Epidermal melanocyte (primary cell): ENCODE measurements around the gene DUSP15.
"Not testable (repeated sequence)": the region's sequence is repeated elsewhere in the genome, so short reads cannot be mapped to it uniquely, and the experiment has no call there.

ENCODE experiments used
- DNase-seq: peaks from one replicate; pipeline ENCODE4 v3.0.0; 2011; ENCODE audit warnings: low spot score; ENCODE audit not compliant: insufficient read length

Gene DUSP15, protein sequence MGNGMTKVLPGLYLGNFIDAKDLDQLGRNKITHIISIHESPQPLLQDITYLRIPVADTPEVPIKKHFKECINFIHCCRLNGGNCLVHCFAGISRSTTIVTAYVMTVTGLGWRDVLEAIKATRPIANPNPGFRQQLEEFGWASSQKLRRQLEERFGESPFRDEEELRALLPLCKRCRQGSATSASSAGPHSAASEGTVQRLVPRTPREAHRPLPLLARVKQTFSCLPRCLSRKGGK

DNA sequence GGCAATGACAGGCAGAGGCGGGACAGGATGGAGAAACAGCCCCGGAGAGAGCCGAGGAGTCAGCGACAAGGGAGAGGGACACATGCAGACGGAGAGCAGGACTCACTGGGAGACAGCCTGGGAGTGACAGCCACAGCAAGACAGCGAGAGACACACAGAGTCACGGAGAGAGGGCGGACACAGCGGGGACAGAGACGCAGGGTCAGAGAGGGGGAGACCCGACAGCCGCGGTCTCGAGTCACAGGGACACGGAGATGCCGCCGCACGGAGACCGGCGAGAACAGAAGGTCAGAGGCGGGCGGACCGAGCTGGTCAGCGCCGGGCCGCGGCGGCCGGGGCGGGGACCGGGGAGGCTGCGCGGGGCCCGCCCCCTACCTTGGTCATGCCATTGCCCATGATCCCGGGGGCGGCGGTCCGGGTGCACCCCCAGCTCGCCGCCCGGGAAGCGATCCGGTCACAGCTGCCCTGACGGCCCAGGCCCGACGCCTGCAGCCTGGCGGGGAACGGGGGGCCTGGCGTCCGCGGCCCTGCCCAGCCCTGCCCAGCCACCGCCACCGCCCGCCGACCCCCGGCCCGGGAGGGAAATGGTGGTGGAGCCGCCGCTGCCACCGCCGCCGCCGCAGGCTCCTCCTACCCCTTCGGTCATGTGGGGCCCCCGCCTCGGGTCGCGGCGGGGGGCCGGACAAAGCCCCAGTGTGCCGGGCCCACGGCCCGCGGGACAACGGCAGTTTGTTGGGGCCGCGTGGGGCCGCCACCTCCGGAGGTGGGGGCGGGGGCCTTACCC lies at the start of gene DUSP15, which contains the start of gene TTLL9:
TSS of gene DUSP15 (minus strand) at position 586 of the 784 bp plus-strand sequence. CDS start at position 396, 190 bp downstream.
TSS of gene TTLL9 (plus strand) at position 693 of the 784 bp plus-strand sequence. CDS start 493 bp downstream, outside the sequence.
- DNase-seq: no peak

DNA sequence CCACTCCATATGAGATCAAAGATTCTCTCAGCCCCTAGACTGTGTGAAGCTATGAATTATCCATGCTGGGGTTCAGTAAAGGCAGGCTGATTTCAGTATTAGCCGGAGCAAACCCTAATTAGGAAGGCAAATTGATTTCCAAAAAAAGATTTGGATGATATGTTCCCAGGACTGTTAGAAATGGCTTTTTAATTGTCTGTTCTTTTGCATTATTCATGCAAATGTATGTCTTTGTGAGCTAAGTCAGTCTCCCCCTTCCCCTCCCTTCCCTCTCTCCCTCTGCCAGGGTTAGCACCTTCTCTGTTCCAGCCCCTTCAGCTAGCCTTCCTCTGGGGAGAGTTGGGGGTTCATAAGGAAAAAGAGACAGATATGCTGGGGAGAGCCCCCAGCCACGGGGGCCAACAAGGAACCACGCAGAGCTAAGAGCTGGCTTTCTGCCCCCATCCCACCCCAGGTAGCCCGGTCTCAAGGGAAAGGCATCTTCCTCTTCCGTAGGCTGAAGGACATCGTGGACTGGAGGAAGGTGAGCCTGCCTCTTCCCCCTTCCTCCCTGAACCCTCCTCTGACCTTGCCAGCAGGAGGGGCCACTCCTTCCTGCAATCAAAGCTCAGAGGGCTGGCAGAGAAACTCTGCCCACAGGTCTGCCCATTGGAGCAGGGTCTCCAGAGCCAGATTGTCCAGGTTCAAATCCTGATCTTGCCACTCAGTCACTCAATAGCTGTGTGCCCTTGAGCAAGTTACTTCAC lies 49.3 kb upstream of the DUSP15 start:
- no peak for DNase-seq

DNA sequence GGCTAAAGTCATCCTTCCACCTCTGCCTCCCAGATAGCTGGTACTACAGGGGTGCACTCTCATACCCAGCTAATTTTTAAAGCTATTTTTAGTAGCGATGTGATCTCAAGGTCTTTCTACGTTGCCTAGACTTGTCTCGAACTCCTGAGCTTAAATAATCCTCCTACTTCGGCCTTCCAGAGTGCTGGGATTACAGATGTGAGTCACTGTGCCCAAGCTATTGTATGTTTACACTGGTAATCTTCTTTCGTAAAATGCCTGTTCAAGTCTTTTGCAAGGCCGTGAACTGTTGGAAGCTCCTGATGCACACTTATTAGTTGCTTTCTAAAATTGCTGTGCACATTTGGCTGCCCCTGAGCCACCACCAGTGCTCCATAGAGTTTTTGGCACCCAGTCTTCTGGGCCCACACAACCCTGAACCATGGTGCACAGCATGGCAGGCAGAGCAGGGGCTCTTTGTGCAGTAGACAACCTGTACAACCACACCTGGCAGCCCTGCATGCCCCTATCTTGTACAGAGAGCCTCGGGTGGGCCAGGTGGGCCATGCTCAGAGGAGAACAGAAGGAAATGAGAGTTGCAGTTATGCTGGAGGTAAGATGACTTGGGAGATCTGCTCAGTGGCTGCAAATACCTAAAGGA lies 48.3 kb upstream of the DUSP15 start:
- no peak for DNase-seq

DNA sequence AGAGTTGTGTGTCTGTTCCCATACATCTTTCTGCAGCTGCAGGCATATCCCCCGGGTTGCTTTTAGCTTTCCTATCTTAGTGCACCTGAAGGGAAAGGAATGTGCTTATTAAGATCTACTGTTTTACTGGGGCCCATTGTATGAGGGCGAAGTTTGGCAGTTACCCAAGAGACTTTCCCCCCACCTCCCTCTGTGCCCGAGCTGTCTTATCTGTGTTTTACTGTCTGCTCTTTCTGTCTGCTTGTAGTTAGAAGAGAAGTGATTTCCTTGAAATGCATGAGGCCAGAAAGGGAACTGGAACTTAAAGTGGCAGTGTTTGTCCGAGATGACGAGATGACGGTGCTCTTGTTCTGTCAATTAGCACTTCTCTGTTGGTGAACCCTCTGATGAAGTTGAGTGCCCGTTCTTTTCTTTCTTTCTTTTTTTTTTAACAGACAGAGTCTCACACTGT lies 47.7 kb upstream of the DUSP15 start:
- DNase-seq: not testable (repeated sequence)

DNA sequence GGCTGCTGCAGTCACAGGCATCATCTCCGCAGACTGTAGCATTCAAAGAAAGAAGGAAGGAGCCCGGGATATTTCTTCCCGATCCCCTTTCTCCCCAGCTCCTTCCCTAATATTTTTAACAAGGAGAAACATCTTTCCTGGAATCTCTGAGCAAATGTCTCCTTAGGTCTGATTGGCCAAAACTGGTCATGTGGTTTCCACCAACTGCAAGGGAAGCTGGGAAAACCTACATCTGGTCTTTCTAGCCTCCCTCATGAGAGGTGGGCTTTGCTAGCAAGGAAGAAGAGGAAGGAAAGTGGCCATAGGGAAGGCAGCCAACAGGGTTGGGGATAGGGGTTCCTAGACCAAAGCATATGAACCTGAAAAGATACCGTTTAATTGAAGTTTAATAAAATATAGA lies 46.4 kb upstream of the DUSP15 start:
- DNase-seq: no peak

DNA sequence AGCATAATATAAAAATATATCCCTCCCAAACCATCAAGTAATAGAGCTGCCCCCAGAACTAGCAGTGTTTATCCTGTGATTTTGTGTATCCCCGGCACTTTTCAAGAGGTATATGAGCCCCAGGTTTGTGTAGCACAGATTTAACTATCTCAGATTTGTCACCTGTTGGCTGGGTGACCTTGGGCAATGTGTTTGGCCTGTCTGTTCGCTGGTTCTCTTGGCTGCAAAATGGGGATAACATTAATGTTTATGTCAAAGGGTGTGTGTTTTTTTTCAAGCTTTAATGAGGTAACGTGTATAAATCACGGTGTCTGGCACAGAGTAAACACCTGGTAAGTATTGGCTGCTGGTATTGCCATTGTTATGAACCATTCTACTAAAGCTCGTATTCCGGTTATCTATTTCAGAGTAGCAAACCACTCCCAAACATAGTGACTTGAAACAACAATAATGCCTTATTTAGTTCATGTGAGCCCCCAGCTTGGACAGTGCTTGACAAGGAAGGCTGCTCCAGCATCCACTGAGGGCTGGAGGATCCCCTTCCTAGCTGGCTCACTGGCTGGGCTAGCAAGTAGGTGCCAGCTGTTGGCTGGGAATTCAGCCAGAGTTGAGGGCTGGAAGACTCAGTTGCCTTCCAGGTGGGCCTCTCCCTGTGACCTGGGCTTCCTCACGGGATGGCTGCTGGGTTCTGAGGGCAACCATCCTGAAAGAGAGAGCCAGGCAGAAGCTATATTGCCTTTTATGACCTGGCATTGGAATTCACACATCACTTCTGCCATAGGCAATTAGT lies 45.4 kb upstream of the DUSP15 start:
- DNase-seq: no peak

DNA sequence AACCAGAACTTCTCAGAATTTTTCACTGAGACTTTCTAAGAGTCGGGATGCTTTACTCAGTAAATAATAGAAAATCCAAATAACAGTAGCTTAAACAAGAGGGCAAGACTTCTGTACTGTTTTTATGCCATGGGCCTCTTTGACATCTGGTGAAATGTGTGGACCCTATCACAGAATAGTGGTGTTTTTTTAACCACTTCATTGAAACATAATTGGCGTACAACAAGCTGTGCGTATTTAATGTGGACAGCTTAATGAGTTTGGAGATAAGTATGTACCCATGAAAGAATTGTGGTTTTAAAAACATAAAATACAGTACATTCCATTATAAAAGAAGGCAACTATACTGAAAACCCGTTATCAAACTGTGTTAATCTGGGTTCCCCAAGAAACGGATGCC lies 43.8 kb upstream of the DUSP15 start:
- DNase-seq: no peak

DNA sequence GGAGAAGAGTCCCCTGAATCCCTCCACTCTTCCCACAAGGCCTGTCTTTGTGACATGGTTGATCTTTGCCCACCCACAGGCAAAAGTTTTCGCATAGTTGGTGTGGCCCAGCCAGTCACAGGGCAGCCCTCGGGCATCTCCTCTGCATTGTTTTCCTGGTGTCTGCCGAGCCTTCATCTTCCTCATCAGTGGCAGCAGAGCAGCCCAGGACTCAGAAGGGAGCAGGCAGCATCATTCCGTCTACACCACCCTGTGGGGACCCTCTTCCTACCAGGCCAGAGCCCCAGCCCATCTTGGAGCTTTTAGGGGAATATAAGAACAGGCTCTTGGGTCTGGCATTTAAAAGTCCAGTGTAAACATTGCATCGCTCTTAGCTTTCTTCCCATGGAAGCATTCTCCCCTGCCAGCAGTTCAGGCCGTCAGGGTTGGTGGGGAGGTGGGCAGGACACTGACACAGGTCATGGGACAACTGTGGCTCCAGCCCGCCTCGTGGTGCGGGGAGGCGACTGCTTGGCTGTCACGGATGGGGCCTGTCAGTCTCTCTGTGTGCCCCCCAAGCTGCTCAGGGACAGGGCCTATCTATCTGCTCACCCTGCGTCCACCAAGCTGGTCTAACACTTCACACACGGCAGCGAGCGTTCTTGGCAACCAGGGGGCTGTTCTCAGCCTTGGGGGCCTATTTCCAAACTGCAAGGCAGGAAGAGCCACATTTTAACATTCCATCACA lies 43.3 kb upstream of the DUSP15 start:
- DNase-seq: no peak

DNA sequence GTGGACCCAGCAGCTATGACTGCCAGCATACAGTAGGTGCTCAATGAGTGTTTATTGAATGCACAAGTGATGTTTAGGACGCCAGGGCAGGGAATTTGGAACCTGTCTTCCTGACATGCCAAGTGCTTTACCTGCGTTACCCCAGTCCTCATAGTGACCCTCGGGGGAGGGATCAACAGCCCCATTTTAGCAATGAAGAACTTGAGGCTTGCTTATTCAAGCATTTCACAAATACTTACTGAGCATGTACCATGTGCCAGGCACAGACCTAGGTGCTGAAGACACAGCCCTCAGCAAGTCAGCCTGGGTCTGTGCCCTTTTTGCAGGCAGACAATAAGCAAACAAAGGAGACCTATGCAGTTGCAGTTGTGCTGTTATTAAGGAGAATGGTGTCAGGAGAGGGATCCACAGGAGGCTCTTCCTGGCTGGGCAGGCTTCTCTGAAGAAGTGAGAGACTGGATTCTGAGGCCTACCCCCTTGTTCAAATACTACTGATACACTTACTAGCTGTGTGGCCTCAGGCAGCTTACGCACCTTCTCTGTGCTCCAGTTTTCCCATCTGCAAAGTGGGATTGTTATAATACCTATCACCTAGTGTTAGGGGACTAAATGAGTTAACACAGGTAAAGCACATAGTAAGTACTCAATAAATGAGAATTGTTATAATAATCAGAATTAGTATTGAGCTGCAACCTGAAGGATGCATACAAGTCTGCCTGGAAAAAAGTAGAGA lies 39.9 kb upstream of the DUSP15 start:
- DNase-seq: no peak

DNA sequence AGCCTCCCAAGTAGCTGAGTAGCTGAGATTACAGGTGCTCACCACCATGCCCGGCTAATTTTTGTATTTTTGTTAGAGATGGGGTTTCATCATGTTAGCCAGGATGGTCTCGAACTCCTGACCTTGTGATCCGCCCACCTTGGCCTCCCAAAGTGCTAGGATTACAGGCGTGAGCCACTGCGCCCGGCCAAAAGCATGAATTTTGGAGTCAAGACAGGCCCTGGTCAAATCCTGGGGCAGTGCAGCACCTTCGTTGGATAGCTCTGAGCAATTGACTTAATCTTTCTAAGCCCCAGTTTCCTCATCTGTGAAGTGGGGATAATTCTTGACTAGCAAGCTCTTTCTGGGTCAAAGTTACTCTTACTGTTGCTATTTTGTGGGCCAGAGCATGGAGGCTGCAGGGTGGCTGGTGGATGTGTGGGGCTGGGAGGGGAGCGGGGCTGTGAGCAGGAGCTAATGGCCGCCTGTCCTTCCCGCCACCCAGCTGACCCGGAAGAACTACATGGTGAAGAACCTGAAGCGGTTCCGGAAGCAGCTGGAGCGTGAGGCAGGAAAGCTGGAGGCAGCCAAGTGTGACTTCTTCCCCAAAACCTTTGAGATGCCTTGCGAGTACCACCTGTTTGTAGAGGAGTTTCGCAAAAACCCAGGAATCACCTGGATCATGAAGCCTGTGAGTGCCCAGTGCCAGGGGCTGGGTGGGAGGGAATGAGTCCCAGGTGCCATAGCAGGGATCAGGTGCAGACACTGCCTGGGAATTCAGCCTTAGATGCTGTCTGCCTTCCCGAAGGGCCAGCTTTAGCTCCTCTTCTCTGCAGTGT lies 39.1 kb upstream of the DUSP15 start:
- DNase-seq: no peak

DNA sequence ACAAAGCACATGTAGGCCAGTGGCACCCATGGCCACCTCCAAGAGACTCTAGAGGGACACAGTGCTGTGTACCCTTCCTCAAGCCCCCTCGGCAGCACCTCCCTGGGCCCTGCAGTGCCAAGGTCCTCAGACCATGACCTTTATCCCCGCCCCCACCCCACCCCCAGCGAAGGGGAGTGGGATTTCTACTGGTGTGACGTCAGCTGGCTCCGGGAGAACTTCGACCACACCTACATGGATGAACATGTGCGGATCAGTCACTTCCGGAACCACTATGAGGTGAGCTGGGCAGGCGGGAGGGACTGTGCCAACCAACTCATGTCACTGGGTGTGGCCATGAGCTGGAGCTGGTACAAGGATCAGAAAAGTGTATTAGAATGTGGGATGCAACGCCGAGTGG lies 38.1 kb upstream of the DUSP15 start:
- no peak for DNase-seq

DNA sequence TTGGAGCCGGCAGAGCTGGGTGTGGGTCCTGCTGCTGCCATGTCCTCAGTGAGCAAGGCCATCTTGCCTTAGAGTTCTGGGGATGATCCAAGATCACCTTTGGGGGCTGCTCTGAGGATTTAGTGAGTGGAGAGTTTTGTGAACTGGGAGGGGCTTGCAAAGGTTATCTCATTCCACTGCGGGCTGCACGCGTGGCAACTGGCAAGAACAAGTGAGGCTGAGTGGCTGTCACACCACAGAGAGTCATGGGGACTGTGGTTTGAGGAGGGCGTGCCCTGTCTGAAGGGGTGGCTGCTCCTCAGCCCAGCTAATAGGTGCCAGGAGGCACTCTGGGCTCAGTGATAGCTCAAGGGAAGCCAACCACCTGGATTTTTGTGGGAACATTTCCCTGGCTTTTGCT lies 37.7 kb upstream of the DUSP15 start:
- DNase-seq: no peak

DNA sequence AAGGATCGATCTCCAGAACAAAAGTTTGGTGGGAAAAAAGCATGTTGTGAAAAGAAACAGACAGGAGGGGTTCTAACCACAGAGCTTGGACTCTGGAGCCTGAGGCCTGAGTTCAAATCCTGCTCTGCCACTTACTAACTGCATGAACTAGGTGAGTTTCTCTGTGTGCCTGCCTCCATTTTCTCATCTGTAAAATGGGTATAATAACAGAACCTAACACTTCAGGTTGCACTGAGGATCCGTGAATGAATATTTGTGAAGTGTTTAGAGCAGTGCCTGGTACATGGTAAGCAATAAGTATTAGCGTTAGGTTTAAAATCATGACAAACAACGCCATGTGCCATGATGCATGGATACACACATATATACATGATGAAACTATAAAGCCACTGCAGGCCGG lies 36.7 kb upstream of the DUSP15 start:
- no peak for DNase-seq

DNA sequence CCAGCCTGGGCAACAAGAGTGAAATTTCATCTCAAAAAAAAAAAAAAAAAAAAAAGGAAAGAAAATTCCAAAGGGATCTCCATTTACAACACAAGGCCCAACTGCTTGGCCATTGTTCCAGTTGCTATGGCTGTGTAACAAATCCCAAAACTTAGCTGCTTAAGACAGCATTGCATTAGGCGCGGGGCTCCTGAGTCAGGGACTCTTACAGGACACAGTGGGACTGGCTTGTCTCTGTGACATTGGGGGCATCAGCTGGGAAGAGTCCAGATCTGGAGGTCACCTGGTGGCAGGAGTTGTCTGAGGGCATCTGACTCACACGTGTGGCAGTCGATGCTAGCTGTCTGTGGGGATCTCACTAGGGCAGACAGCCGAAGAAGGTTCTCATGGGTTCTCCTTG lies 35.7 kb upstream of the DUSP15 start:
- no peak for DNase-seq

DNA sequence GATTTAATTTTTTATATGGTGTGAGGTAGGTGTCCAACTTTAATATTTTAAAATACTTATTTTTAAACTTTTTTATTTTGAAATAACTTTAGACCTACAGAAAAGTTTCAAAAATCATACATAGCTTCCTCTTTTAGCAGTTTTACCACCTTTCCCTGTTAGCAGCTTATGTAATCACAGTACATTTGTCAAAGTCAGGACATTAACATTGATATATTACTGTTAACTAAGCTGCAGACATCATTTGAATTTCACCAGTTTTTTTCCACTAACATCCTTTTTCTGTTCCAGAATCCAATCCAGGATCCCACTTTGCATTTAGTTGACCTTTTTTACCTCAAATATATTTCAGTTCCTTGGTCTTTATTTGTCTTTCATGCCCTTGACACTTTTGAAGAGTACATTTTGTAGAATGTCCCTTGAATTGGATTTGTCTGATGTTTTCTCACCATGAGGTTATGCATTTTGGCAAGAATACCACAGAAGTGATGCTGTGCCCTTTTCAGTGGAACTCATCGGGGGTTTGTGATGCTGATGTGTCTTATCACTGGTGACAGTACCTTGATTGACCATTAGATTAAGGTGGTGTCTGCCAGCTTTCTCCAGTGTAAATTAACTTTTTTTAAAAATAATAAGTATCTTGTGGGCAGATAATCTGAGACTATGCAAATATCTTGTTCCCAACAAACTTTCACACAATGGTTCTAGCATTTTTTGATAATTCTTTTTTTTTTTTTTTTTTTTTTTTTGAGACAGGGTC lies 33.5 kb upstream of the DUSP15 start:
- DNase-seq: no peak

DNA sequence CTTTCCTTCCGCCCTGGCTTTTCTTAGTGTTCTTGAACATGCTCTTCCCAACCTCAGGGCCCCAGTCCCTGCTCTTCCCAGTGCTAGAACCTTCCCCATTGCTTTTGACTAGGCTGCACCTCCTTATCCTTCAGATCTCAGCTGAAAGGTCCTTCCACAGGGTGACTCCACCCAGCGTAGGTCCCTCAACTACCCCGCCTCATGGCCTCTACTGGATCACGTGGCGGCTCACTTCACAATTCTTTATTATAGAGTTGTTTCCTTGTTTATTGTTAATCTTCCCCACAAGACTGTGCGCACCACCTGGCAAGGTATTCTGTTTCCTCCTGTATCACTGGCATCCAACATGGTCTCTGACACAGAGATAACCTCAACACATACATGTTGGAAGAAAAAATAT lies 31.3 kb upstream of the DUSP15 start:
- no peak for DNase-seq

DNA sequence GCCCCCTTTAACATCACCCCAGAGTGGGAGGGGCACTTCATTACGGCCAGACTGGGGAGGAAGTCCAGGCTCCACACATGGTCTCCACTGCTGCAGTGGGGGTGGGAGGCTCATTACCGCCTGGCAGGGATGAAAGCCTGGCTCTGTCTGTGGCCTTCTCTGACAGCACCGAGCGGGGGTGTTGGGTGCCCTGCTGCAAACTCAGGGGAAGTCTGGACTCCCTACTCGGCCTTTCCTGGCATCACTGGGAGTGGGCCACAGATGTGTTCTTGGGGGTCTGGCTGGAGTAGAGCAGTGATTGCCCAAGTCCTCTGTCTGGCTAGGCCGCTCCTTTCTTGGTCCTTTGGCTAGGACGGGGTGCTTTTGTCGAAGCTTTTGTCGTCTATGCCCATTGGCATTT lies 27.2 kb upstream of the DUSP15 start:
- no peak for DNase-seq

DNA sequence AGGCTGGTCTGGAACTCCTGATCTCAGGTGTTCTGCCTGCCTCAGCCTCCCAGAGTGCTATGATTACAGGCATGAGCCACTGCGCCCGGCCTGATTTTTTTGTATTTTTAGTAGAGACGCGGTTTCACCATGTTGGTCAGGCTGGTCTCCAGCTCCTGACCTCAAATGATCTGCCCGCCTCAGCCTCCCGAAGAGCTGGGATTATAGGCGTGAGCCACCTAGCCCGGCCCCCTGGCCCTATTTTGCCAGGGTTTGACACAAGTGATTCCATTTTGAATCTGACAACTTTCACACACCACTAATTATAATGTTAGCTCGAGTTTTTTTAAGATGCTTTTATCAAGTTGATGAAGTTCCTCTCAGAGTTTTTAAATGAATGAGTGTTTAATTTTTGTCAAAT lies 25.7 kb upstream of the DUSP15 start:
- DNase-seq: no peak
